HepG2 (cell line): ENCODE data around the gene TMEM258. TPM values are rescaled to one million over a fixed set of nuclear protein-coding genes. Genes with fewer than 3 reads are reported as not detected.

Experiments used
- ATRX ChIP-seq: sonication (generic); formaldehyde crosslinking; IDR thresholded peaks from 2 replicates; pipeline ENCODE4 v1.4.0; 2020; ENCODE audit warnings: missing genetic modification reagents, borderline replicate concordance
- CBFB ChIP-seq: sonication (generic); formaldehyde crosslinking; IDR thresholded peaks from 2 replicates; pipeline ENCODE4 v1.4.0; 2020; ENCODE audit warnings: missing genetic modification reagents
- CBX1 ChIP-seq: IDR thresholded peaks from one replicate; pipeline ENCODE4 v1.6.1; 2016; ENCODE audit warnings: antibody characterized with exemption, low read depth
- ETV5 ChIP-seq: IDR thresholded peaks from 2 replicates; pipeline ENCODE4 v1.6.1; 2018; ENCODE audit warnings: missing biosample characterization, missing genetic modification reagents, inconsistent platforms, borderline replicate concordance
- FOXJ3 ChIP-seq: sonication (generic); formaldehyde crosslinking; IDR thresholded peaks from 2 replicates; pipeline ENCODE4 v1.4.0; 2020; ENCODE audit warnings: missing genetic modification reagents, mild to moderate bottlenecking, borderline replicate concordance
- HNF4A ChIP-seq: sonication (generic); formaldehyde crosslinking; IDR thresholded peaks from 2 replicates; pipeline ENCODE4 v1.4.0; 2020; ENCODE audit warnings: missing genetic modification reagents
- HNRNPUL1 ChIP-seq: fragments of 200-400 bp; formaldehyde crosslinking; IDR thresholded peaks from 2 replicates; pipeline ENCODE4 v1.6.1; 2017; ENCODE audit warnings: low read depth, mild to moderate bottlenecking, low read length, moderate library complexity
- POLR2A ChIP-seq, 2 experiments: IDR thresholded peaks; 2 replicates each; pipeline ENCODE4 v1.6.1; 2011; ENCODE audit warnings: low read depth in 2 of 2, low read length in 2 of 2, mild to moderate bottlenecking in 1 of 2, moderate library complexity in 1 of 2; ENCODE audit not compliant: insufficient read depth in 1 of 2
- SIX4 ChIP-seq: sonication (generic); formaldehyde crosslinking; IDR thresholded peaks from 2 replicates; pipeline ENCODE4 v1.4.0; 2020; ENCODE audit warnings: missing genetic modification reagents
- SKI ChIP-seq: fragments of 450-650 bp; IDR thresholded peaks from one replicate; pipeline ENCODE4 v1.6.1; 2018; ENCODE audit warnings: mild to moderate bottlenecking; ENCODE audit not compliant: partially characterized antibody
- TAF1 ChIP-seq: sonication (generic); formaldehyde crosslinking; IDR thresholded peaks from 2 replicates; pipeline ENCODE4 v1.4.0; 2020; ENCODE audit warnings: missing genetic modification reagents
- ZNF18 ChIP-seq: sonication (generic); formaldehyde crosslinking; IDR thresholded peaks from 2 replicates; pipeline ENCODE4 v1.8.0; 2022; ENCODE audit warnings: mild to moderate bottlenecking, missing genetic modification reagents; ENCODE audit not compliant: insufficient replicate concordance
- ZNF274 ChIP-seq: sonication (generic); formaldehyde crosslinking; IDR thresholded peaks from 2 replicates; pipeline ENCODE4 v1.5.1; 2020; ENCODE audit warnings: mild to moderate bottlenecking, missing genetic modification reagents
- ZNF503 ChIP-seq: sonication (generic); formaldehyde crosslinking; IDR thresholded peaks from 2 replicates; pipeline ENCODE4 v1.4.0; 2020; ENCODE audit warnings: missing genetic modification reagents
- ZNF563 ChIP-seq: sonication (generic); formaldehyde crosslinking; IDR thresholded peaks from 2 replicates; pipeline ENCODE4 v1.8.0; 2022; ENCODE audit warnings: mild to moderate bottlenecking, moderate library complexity, missing genetic modification reagents
- ZNF597 ChIP-seq: sonication (generic); formaldehyde crosslinking; IDR thresholded peaks from 2 replicates; pipeline ENCODE4 v1.5.0; 2020; ENCODE audit warnings: missing genetic modification reagents
- ZNF704 ChIP-seq: sonication (generic); formaldehyde crosslinking; IDR thresholded peaks from 2 replicates; pipeline ENCODE4 v1.8.1; 2023; ENCODE audit warnings: mild to moderate bottlenecking, inconsistent platforms, moderate library complexity, missing genetic modification reagents, borderline replicate concordance
- ZNF770 ChIP-seq: sonication (generic); formaldehyde crosslinking; IDR thresholded peaks from 2 replicates; pipeline ENCODE4 v1.5.0; 2020; ENCODE audit warnings: mild to moderate bottlenecking, missing genetic modification reagents
- ZSCAN21 ChIP-seq: sonication (generic); formaldehyde crosslinking; IDR thresholded peaks from 2 replicates; pipeline ENCODE4 v1.8.0; 2022; ENCODE audit warnings: mild to moderate bottlenecking, missing genetic modification reagents, moderate library complexity, borderline replicate concordance
- polyA plus RNA-seq, 8 experiments: library from polyadenylated mRNA; depleted of rRNA in 3 of 8; stranded (reverse) in 7 of 8; unstranded in 1 of 8; fragments of >200 nt; fragmentation: Illumina TruSeq in 4 of 8; extraction: Trizol in 4 of 8; gene quantifications; 2 replicates each; pipeline versions ENCODE4 v1.2.1 to v1.2.3, GENCODE V29; 2011 to 2016; ENCODE audit warnings: low read depth in 4 of 8, missing spikeins in 1 of 8, mixed read lengths in 1 of 8; ENCODE audit not compliant: insufficient read depth in 1 of 8
- total RNA-seq, 5 experiments: library from RNA; depleted of rRNA; stranded (reverse); fragments of >200 nt; fragmentation: Illumina TruSeq; extraction: Trizol; gene quantifications; 2 replicates each; pipeline ENCODE4 v1.2.3, GENCODE V29; 2016; ENCODE audit warnings: low read depth in 1 of 5

TMEM258 gene
- total and polyA plus RNA-seq, 2 of the 13 experiments (the other 11 are each of a cell fraction or from before 2014, with no cell fraction given): 175 to 424 TPM

- TF ChIP-seq ZNF503 (CRISPR knock-in tag): peak; percentile 45; the same call in 1 of the 2 replicates
- TF ChIP-seq HNRNPUL1: no peak
- TF ChIP-seq ZNF563: 0 out of 2 replicates have a peak, but pooled peaks have one; percentile 16
- TF ChIP-seq SIX4: peak; percentile 15; the same call in 1 of the 2 replicates
- TF ChIP-seq ZNF597 (CRISPR knock-in tag): no peak
- TF ChIP-seq ZNF274 (CRISPR knock-in tag): 0 out of 2 replicates have a peak, but pooled peaks have one; percentile 53
- TF ChIP-seq ZSCAN21 (CRISPR knock-in tag): no peak
- TF ChIP-seq ZNF770: peak; percentile 42; the same call in 1 of the 2 replicates
- TF ChIP-seq ZNF704 (CRISPR knock-in tag): 0 out of 2 replicates have a peak, but pooled peaks have one; percentile 32
- peak; percentile 17 for TF ChIP-seq SKI
- peak; percentile 59; the same call in 1 of the 2 replicates for TF ChIP-seq CBFB (CRISPR knock-in tag)
- no peak for TF ChIP-seq ZNF18
- peak in 1 of 2 experiments; percentile 30; a peak in 1 of 4 replicates for TF ChIP-seq POLR2A (IDR thresholded peaks at IDR 0.05; ENCODE audit: insufficient read depth in 1 of 2, low read depth in 2 of 2, low read length in 2 of 2)
- no peak for TF ChIP-seq CBX1
- peak; percentile 67; the same call in 1 of the 2 replicates for TF ChIP-seq ETV5 (CRISPR knock-in tag)
- TF ChIP-seq TAF1 (CRISPR knock-in tag): peak; percentile 46; the same call in 1 of the 2 replicates
- peak; percentile 85; the same call in 1 of the 2 replicates for TF ChIP-seq FOXJ3 (CRISPR knock-in tag)
- TF ChIP-seq HNF4A (CRISPR knock-in tag): peak; percentile 89
- TF ChIP-seq ATRX (CRISPR knock-in tag): no peak
Observed at GRCh38 chr11:61769169-61769920, 23.1 kb downstream of the TMEM258 start (continued).
